Fibroblast of lung (primary cell): ENCODE measurements around the gene CAPS2. TPM values are rescaled to one million over a fixed set of nuclear protein-coding genes. Genes with fewer than 3 reads are reported as not detected.

ENCODE experiments used
- DNase-seq, 2 donors: peaks; one replicate each; pipeline versions ENCODE4 v3.0.0 to v3.0.0-alpha.2; 2010; ENCODE audit warnings: low read depth in 2 of 2
- H2AFZ ChIP-seq: 2 replicates; pipeline ENCODE4 v1.5.1; 2012; ENCODE audit warnings: low read length, control low read depth, inconsistent platforms
- H3K27ac ChIP-seq: 2 replicates; pipeline ENCODE4 v1.5.1; 2011; ENCODE audit warnings: low read length, control low read depth; ENCODE audit not compliant: insufficient read depth
- H3K27me3 ChIP-seq: 2 replicates; pipeline ENCODE4 v1.5.1; 2011; ENCODE audit warnings: mild to moderate bottlenecking, low read length; ENCODE audit not compliant: control insufficient read depth, insufficient read depth
- H3K36me3 ChIP-seq: 2 replicates; pipeline ENCODE4 v1.5.1; 2011; ENCODE audit warnings: low read length; ENCODE audit not compliant: control insufficient read depth, insufficient read depth
- H3K4me1 ChIP-seq: 2 replicates; pipeline ENCODE4 v1.5.1; 2011; ENCODE audit warnings: low read length; ENCODE audit not compliant: control insufficient read depth, insufficient read depth; ENCODE audit errors: extremely low read depth
- H3K4me2 ChIP-seq: 2 replicates; pipeline ENCODE4 v1.5.1; 2011; ENCODE audit warnings: low read length, control low read depth; ENCODE audit not compliant: insufficient read depth; ENCODE audit errors: extremely low read depth
- H3K4me3 ChIP-seq, 4 experiments: fragments of 200-600 bp in 1 of 4; sonication (generic) in 1 of 4; replicated peaks in 1 of 4; 2 replicates each; pipeline ENCODE4 v1.5.1; 2011 to 2016; ENCODE audit warnings: low read length in 4 of 4, low read depth in 3 of 4, mild to moderate bottlenecking in 3 of 4, control low read depth in 2 of 4, inconsistent platforms in 1 of 4, mixed read lengths in 1 of 4; ENCODE audit not compliant: insufficient read depth in 1 of 4; ENCODE audit errors: control extremely low read depth in 1 of 4
- H3K79me2 ChIP-seq: 2 replicates; pipeline ENCODE4 v1.5.1; 2012; ENCODE audit warnings: mild to moderate bottlenecking, low read length, inconsistent platforms; ENCODE audit not compliant: control insufficient read depth, insufficient read depth
- H3K9ac ChIP-seq: 2 replicates; pipeline ENCODE4 v1.5.1; 2011; ENCODE audit warnings: mild to moderate bottlenecking, low read length, control low read depth; ENCODE audit not compliant: insufficient read depth
- H3K9me3 ChIP-seq: 2 replicates; pipeline ENCODE4 v1.5.1; 2012; ENCODE audit warnings: low read depth, low read length; ENCODE audit not compliant: control insufficient read depth, insufficient read depth
- H4K20me1 ChIP-seq: 2 replicates; pipeline ENCODE4 v1.5.1; 2011; ENCODE audit warnings: low read length; ENCODE audit not compliant: control insufficient read depth, insufficient read depth; ENCODE audit errors: extremely low read depth
- EZH2 ChIP-seq: IDR thresholded peaks from 2 replicates; pipeline ENCODE4 v1.5.1; 2012; ENCODE audit warnings: low read length, control low read depth, mild to moderate bottlenecking; ENCODE audit errors: missing control alignments
- polyA plus RNA-seq, 2 donors: library from polyadenylated mRNA; depleted of rRNA in 1 of 2; stranded (reverse) in 1 of 2; unstranded in 1 of 2; fragments of >200 nt; gene quantifications; 2 replicates each; pipeline ENCODE4 v1.2.1, GENCODE V29; 2011 to 2012; ENCODE audit warnings: missing spikeins in 1 of 2
- total RNA-seq: library from RNA; depleted of rRNA; stranded (reverse); fragments of >200 nt; gene quantifications from 2 replicates; pipeline ENCODE4 v1.2.1, GENCODE V29; 2014
- TF ChIP-seq, protein P1 (sequence below), 2 donors: IDR thresholded peaks in 1 of 2; conservative IDR thresholded peaks in 1 of 2; 1 replicate in 1 of 2; 2 replicates in 1 of 2; pipeline ENCODE4 v1.5.1; 2011 to 2012; ENCODE audit warnings: low read length in 2 of 2, control low read depth in 1 of 2, inconsistent platforms in 1 of 2, low read depth in 1 of 2, mild to moderate bottlenecking in 1 of 2

Gene CAPS2
- total and polyA plus RNA-seq, 2 donors (not counting 1 experiment from before 2014, with no cell fraction given), result 3.5 to 21.1 TPM

DNA sequence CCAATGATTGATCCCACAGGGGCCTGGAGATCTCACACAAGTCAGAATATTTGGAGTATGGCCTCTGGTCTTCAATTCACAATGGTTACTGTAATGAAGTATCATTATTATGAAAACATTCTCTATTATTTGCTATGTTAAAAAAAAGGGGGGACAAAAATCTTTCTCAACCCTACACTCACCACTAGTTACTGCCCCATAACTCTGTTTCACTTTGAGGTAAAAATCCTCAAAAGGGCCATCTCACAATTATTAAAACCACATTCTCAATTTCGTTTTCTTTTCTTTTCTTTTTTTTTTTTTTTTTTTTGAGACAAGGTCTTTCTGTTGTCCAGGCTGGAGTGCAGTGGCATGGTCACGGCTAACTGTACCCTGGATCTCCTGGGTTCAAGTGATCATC lies 60.9 kb downstream of the CAPS2 start:
- Histone ChIP-seq H3K36me3 (no peaks in the 10 kb centered on the region), H3K27me3 (no peaks in the 10 kb centered on the region), H3K9ac (no peak overlapping the region), H2AFZ (no peak overlapping the region), H3K79me2 (no peaks in the 10 kb centered on the region), H3K4me1 (no peaks in the 10 kb centered on the region), H4K20me1 (no peaks in the 10 kb centered on the region), H3K4me3 (no peak overlapping the region), H3K4me2 (no peak overlapping the region), H3K9me3 (no peaks in the 10 kb centered on the region), H3K27ac (no peak overlapping the region)
- TF ChIP-seq, protein P1, sequence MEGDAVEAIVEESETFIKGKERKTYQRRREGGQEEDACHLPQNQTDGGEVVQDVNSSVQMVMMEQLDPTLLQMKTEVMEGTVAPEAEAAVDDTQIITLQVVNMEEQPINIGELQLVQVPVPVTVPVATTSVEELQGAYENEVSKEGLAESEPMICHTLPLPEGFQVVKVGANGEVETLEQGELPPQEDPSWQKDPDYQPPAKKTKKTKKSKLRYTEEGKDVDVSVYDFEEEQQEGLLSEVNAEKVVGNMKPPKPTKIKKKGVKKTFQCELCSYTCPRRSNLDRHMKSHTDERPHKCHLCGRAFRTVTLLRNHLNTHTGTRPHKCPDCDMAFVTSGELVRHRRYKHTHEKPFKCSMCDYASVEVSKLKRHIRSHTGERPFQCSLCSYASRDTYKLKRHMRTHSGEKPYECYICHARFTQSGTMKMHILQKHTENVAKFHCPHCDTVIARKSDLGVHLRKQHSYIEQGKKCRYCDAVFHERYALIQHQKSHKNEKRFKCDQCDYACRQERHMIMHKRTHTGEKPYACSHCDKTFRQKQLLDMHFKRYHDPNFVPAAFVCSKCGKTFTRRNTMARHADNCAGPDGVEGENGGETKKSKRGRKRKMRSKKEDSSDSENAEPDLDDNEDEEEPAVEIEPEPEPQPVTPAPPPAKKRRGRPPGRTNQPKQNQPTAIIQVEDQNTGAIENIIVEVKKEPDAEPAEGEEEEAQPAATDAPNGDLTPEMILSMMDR (conservative IDR thresholded peaks at IDR 0.05 in 1 of 2, IDR thresholded peaks at IDR 0.05 in 1 of 2; ENCODE audit: low read depth in 1 of 2, low read length in 2 of 2), result no peak
- TF ChIP-seq EZH2, result no peak
- DNase-seq, result no peak

DNA sequence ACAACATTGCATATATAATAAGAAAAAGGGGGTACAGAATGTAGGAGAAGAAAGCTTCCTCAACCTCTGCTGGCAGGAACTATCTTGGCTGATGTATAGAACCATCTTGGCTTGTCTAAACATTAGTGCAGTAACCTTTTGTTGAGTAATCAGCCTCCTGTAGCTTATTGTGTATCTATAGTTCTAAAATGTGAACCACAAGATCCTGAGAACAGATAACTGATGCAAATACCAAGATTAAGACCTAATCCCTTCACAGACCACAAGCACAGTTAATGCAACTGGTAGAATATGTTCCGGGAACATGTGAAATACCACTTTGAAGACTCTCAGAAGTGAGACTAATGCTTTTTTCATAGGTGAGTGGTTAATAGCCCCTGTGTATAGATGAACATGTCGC lies 69.8 kb downstream of the CAPS2 start:
- Histone ChIP-seq H3K4me2 (no peak overlapping the region), H3K27ac (no peak overlapping the region), H3K79me2 (no peaks in the 10 kb centered on the region), H3K9me3 (no peaks in the 10 kb centered on the region), H3K4me3 (no peak overlapping the region), H3K9ac (no peak overlapping the region), H4K20me1 (no peaks in the 10 kb centered on the region), H3K36me3 (no peaks in the 10 kb centered on the region), H3K27me3 (no peaks in the 10 kb centered on the region), H2AFZ (no peak overlapping the region), H3K4me1 (no peaks in the 10 kb centered on the region)
- TF ChIP-seq EZH2, result no peak
- TF ChIP-seq, protein P1 (conservative IDR thresholded peaks at IDR 0.05 in 1 of 2, IDR thresholded peaks at IDR 0.05 in 1 of 2; ENCODE audit: low read depth in 1 of 2, low read length in 2 of 2), result no peak
- peak in 1 of 2 donors; percentile 0 for DNase-seq

DNA sequence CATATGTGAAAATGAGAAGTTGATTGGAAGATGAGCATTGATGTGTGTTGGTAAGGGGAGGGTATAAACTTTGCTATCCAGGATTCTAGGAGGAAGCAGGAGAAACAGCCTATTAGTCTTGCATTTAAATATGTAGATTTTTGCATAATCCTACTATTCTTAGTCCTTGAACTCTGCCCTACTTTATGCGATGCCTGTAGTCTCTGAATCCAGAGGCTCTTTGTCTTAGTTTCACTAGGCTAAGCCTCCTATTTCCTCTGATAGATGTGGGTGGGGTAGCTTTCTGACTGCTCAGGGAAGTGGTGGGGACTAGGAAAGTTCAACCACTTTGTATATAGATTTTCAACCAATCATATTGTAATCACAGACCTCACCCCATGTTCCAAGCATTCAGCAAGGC lies 71.0 kb downstream of the CAPS2 start:
- no peak for DNase-seq
- H3K36me3 ChIP-seq, result no peaks in the 10 kb centered on the region
- H3K9me3 ChIP-seq, result no peaks in the 10 kb centered on the region

More for the DNA sequence above, 71.0 kb downstream of the CAPS2 start:
- Histone ChIP-seq H3K4me2 (no peak overlapping the region), H3K4me1 (no peaks in the 10 kb centered on the region), H3K9ac (no peak overlapping the region), H3K79me2 (no peaks in the 10 kb centered on the region), H3K4me3 (no peak overlapping the region), H4K20me1 (no peaks in the 10 kb centered on the region), H3K27me3 (no peaks in the 10 kb centered on the region), H3K27ac (no peak overlapping the region), H2AFZ (no peak overlapping the region)
- TF ChIP-seq, protein P1 (conservative IDR thresholded peaks at IDR 0.05 in 1 of 2, IDR thresholded peaks at IDR 0.05 in 1 of 2; ENCODE audit: low read depth in 1 of 2, low read length in 2 of 2), result no peak
- no peak for TF ChIP-seq EZH2
